Measurements from ENCODE around the gene PCBP3.

PCBP3 gene

GRCh38 chr21:45816794-45817193, 173.3 kb downstream of the PCBP3 start:
- TF ChIP-seq, protein P1, sequence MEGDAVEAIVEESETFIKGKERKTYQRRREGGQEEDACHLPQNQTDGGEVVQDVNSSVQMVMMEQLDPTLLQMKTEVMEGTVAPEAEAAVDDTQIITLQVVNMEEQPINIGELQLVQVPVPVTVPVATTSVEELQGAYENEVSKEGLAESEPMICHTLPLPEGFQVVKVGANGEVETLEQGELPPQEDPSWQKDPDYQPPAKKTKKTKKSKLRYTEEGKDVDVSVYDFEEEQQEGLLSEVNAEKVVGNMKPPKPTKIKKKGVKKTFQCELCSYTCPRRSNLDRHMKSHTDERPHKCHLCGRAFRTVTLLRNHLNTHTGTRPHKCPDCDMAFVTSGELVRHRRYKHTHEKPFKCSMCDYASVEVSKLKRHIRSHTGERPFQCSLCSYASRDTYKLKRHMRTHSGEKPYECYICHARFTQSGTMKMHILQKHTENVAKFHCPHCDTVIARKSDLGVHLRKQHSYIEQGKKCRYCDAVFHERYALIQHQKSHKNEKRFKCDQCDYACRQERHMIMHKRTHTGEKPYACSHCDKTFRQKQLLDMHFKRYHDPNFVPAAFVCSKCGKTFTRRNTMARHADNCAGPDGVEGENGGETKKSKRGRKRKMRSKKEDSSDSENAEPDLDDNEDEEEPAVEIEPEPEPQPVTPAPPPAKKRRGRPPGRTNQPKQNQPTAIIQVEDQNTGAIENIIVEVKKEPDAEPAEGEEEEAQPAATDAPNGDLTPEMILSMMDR (IDR thresholded peaks at IDR 0.05; ENCODE audit: control extremely low read depth, extremely low read depth, low read depth, missing control alignments) = no peak
- ChIA-PET CTCF (interaction anchor here (1.5 to 7.1 kb wide), 2 partner anchors 377 to 677 kb away, joined by 3 to 71 read pairs; no protein-coding TSS in a partner anchor), POLR2A (no interaction called here)
- DNase-seq (ENCODE audit: extremely low spot score) = no peak

GRCh38 chr21:45817345-45817744, 173.8 kb downstream of the PCBP3 start:
- CTCF ChIA-PET = interaction anchor here (1.5 to 7.1 kb wide), 2 partner anchors 377 to 678 kb away, joined by 3 to 71 read pairs; no protein-coding TSS in a partner anchor
- TF ChIP-seq, protein P1 (IDR thresholded peaks at IDR 0.05; ENCODE audit: control extremely low read depth, extremely low read depth, low read depth, missing control alignments) = no peak
- no peak for DNase-seq (ENCODE audit: extremely low spot score)
- POLR2A ChIA-PET = no interaction called here

DNA sequence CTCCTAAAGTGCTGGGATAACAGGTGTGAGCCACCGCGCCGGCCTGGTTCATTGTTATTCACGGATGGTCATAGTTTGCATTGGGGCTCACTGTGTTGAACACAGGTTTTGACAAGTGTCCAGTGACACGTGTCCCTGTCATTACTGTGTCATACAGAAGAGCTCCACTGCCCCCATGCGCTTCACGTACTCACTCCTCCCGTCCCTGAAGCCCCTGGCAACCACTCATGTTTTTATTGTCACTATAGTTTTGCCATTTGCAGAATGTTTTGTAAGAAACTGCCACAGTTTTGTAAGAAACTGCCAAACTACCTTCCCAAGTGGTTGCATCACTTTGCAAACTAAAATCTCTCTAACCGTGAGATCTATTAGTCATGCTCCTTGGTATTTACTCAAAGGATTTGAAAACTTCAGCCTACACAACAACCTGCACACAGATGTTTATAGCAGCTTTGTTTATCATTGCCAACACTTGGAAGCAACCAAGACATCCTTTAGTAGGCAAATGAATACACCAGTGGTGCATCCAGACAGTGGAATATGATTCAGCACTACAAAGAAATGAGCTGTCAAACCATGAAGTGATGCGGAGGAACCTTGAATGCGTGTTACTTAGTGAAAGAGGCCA, 174.9 kb downstream of the PCBP3 start:
- TF ChIP-seq, protein P1 (IDR thresholded peaks at IDR 0.05; ENCODE audit: control extremely low read depth, extremely low read depth, low read depth, missing control alignments) = peak; percentile 25
- ChIA-PET POLR2A (no interaction called here), CTCF (interaction anchor here (1.4 to 7.1 kb wide), 5 partner anchors 258 to 679 kb away, joined by 3 to 71 read pairs (median 5); no protein-coding TSS in a partner anchor)

GRCh38 chr21:45818904-45819285, 175.4 kb downstream of the PCBP3 start:
- ChIA-PET CTCF (interaction anchor here (1.4 to 7.1 kb wide), 4 partner anchors 259 to 680 kb away, joined by 4 to 71 read pairs (median 10); no protein-coding TSS in a partner anchor), POLR2A (no interaction called here)
- DNase-seq (ENCODE audit: extremely low spot score) = no peak
- TF ChIP-seq, protein P1 (IDR thresholded peaks at IDR 0.05; ENCODE audit: control extremely low read depth, extremely low read depth, low read depth, missing control alignments) = no peak

More for the DNA sequence above, 174.9 kb downstream of the PCBP3 start:
- DNase-seq (ENCODE audit: extremely low spot score) = no peak

GRCh38 chr21:45819478-45820170, 176.1 kb downstream of the PCBP3 start:
- ChIA-PET POLR2A (no interaction called here), CTCF (interaction anchor here (0.8 to 7.1 kb wide), 9 partner anchors 10 to 680 kb away, joined by 3 to 71 read pairs (median 4); no protein-coding TSS in a partner anchor)
- no peak for DNase-seq (ENCODE audit: extremely low spot score)
- TF ChIP-seq, protein P1 (IDR thresholded peaks at IDR 0.05; ENCODE audit: control extremely low read depth, extremely low read depth, low read depth, missing control alignments) = no peak

GRCh38 chr21:45820171-45821091, 176.9 kb downstream of the PCBP3 start:
- TF ChIP-seq, protein P1 (IDR thresholded peaks at IDR 0.05; ENCODE audit: control extremely low read depth, extremely low read depth, low read depth, missing control alignments) = peak; percentile 85
- peak; percentile 89 for DNase-seq (ENCODE audit: extremely low spot score)
- CTCF ChIA-PET = interaction anchor here (0.8 to 7.1 kb wide), 11 partner anchors 9 to 681 kb away, joined by 3 to 71 read pairs (median 4); no protein-coding TSS in a partner anchor
- POLR2A ChIA-PET = no interaction called here
